Stimulated activated CD8-positive, alpha-beta memory T cell treated with anti-CD3 and anti-CD28 coated beads, Interleukin-4, amount 100 ng/mL, for 48 hours (primary cell): ENCODE results near the gene GZMM.

Experiments
- DNase-seq: peaks from one replicate; pipeline ENCODE4 v3.0.0-alpha.2; 2020

The GZMM gene

DNA sequence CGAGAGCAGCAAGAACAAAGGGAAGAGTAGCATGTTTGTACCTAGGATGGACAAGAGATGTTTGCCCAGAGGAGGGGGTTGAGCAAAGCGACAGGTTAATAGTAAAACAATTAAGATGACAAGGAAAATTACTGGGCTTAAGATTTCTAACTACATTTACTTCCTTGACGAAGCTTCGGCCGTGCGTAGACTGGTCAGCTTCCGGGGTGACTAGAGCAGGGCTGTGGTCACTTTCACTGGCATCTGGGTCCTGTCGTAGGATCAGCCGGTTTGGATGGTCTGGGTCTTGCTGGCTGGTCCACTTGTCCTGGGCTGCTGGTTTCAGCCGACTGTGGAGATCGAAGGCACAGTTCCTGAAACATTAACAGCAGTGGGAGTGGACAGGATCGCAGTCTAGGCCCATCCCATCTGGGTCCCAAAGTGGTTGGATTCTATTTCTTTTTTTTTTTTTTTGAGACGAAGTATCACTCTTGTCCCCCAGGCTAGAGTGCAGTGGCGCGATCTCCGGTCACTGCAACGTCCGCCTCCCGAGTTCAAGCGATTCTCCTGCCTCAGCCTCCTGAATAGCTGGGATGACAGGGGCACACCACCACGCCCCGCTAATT, 23.5 kb downstream of the GZMM start:
- no peak for DNase-seq

DNA sequence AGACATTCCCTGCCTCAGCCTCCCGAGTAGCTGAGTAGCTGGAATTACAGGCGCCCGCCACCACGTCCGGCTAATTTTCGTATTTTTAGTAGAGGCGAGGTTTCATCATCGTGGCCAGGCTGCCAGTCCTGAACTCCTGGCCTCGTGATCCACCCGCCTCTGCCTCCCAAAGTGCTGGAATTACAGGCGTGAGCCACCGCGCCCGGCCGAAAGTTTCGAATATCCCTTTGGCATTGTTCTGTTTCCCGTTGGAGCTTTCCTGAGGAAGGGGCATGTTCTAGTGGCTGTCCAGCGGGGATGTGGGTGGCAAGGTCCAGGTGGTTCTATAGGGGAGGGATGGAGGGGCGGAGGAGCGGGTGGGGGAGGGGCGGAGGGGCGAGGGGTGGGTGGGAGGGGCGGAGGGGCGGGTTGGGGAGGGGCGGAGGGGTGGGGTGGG, 26.4 kb downstream of the GZMM start:
- DNase-seq = no peak

DNA sequence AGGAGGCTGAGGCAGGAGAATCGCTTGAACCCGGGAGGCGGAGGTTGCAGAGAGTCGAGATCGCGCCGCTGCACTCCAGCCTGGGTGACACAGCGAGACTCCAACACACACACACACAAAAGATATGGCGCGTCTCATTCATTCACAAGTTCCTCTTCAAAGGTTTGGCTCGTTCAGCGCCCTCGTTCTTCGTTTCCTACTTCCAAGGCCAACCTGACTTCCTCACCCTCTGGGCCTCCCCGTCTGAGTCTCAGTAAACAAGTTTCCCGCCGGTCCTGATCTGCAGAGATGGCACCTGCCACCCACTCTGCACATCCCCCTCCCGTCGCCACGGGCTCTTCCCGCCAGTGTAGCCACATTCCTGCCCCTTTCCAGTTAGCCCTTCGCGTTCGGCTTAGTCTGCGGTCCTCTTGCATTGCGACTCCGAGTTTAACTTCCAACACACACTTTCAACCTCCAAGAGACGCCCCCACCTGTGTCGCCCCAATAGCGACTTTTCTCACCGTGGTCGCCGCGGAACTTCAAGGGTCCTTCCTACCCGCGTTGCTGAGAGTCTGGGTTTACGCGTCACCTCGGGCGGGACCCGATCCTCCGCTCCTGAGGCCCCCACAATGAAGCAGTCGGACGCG, 27.2 kb downstream of the GZMM start:
- peak; percentile 74 for DNase-seq

DNA sequence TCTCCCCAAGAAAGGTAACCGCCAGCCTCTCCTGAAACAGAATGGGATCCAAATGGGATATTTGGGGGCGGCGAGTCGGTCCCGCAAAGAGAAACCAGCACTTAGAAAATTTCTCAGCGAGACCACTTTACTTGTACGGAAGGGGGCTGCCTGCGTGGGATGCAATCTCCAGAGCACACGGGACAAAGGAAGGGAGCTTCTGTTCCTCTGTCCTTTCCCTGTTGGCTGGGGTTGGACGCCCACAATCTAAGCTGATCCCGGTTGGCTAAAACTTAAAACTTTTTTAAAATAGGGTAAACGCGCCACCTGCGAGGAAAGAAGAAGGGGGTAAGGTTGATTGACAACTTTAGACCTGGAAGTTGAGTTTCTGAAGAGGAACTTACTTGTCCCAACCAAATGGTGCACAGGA, 27.7 kb downstream of the GZMM start:
- no peak for DNase-seq

DNA sequence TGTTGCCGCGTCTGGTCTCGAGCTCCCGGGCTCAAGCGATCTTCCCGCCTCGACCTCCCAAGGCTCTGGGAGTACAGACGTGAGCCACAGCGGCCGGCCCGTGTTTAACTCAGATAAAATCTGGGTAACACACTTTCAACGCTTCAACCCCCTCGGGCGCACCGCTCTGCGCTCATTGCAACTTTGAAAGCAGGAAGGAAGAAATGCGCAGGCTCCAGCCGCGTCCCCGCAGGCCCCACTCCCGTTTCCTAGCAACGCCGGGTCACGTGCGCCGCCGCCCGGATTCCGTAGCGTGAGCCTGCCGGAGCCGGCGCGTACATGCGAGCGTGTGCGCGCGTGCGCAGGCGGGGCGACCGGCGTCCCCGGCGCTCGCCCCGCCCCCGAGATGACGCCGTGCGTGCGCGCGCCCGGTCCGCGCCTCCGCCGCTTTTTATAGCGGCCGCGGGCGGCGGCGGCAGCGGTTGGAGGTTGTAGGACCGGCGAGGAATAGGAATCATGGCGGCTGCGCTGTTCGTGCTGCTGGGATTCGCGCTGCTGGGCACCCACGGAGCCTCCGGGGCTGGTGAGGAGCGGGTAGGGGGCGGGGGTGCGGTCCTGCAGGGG, 28.4 kb downstream of the GZMM start, which contains the start of gene BSG:
TSS of gene BSG (plus strand) at position 457 of the 603 bp plus-strand sequence. CDS start at position 496, 39 bp downstream.
- peak; percentile 99 for DNase-seq

DNA sequence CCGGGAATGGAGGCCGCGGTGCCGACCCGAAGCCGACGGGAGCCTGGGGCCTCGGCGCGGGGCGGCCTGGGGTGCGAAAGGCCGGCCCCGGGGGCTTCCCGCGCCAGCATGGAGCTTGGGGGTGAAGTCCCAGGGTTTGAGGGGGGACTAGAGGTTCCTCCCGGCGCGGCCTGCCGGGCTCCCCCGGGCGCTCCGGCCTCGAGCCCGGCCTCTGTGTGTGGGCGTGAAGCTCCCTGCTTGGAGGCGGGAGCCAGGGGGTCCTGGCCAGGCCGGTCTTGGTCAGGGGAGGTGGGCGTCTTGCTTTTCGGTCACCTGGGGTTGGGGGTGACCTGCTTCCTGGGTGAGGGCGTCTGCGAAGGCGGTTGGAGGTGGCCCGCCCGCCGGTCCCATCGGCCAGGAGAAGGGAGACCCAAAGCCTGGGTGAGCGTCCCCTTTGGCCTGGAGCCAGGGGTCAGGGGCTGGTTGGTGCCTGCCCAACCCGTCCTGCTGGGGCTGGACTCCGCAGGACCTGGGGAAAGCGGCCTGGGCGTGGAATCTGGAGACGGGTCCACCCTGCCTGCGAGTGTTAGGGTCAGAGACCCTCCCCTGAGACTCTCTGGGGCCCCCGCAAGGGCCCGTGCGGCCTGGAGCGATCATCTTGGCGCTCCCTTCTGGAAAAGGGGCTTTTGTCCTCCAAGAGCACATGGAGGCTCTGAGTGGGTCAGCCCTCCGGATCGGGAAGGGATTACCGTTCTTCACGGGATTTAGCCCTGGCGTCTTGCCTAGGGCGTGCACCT, 29.1 kb downstream of the GZMM start:
- DNase-seq = no peak

DNA sequence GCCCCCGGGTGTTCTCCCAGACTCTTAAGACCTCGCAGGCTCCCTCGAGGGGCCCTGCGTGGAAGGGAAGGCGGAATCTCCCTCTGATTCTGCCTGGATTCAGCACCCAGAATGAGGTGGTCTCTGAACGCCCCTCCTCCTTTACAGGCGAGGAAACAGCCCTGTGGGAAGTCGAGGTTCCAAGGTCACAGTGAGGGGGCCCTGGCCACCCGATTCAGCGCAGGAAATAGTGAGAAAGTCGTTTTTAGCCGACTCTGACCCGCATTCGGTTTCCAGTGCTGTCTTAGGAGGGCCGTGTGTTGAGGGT, 29.6 kb downstream of the GZMM start:
- no peak for DNase-seq

DNA sequence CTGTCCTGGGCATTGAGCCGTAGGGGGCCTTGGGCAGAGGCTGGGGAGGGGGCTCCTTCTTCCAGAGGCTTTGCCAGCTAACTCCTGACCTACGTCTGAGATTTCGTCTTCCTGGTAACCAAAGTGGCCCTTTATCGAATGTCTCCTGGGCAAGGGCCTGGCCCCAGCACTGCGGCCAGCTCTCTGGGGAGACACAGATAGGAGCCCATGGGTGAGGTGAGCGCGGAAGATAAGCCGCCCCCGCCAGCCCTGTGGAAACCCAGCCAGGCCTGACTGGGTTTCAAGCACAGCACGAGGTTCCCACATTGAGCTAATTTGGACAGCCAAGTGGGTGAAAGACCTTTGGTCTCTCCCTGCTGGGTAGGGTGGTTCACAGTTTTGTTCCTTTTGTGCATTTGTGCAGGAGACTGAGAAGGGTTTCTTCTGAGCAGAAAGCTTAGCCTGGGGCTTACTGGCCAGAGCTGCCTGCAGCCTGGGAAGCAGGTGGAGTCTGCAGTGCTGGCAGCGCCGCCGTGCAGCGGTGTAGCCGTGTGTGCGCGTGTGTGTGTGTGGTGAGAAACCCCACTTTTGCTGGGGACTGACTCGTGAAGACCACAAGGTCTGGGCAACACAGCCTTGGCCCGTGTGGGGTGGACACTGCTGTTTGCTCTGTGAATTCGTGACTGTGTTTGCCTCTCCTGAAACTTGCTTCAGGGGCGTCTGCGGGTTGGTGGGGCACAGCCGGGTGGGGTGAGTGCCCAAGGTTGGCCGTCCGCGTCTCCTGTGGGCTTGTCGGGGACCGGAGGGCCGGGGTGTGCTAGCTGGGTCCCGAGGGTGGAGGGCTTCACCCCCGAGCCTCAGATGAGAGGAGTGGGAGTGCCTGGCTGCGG, 31.0 kb downstream of the GZMM start:
- DNase-seq = no peak

DNA sequence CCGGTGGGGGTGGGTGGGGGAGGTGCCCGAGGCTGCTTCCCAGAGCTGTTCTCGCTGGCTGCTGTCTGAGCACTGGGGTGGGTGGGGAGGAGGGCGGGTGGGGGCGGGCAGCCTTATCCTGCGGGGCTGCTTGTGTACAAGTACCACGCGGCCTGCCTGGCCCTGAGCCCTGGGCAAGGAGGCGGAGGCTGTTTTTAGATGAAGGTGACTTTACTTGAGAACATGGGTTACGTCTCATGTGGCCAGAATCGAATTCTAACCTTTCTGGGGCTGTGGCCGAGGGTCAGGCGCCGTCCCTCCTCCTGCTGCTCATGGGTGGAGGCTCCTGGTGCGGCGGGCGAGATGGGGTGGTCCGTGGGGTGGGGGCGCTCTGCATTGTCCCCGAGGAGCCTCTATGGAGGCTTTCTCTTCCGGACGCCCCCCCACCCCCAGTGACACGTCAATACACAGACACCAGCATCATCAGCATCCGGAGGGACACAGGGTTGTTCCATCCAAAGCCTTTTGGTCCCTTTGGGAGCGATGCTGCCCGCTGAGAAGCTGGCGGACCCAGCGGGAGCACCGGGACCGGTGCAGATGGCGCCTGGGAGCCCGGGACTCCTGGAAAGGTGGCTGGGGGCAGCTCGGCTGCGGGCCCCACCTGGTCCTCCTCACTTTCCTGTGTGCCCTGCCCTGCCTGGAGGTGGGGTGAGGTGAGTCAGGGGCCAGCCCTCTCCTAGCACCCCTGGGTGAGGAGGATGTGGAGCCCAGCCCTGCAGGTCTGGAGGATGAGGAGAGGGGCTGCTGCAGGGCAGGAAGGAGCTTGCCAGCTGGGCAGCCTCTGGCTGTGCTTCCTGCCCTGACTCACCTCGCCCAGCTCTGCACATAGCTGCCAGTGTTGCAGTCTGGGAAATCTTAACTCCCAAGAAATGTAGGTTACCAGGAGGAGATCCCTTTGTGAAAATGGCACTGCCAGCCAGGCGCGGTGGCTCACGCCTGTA, 32.0 kb downstream of the GZMM start:
- DNase-seq = no peak

DNA sequence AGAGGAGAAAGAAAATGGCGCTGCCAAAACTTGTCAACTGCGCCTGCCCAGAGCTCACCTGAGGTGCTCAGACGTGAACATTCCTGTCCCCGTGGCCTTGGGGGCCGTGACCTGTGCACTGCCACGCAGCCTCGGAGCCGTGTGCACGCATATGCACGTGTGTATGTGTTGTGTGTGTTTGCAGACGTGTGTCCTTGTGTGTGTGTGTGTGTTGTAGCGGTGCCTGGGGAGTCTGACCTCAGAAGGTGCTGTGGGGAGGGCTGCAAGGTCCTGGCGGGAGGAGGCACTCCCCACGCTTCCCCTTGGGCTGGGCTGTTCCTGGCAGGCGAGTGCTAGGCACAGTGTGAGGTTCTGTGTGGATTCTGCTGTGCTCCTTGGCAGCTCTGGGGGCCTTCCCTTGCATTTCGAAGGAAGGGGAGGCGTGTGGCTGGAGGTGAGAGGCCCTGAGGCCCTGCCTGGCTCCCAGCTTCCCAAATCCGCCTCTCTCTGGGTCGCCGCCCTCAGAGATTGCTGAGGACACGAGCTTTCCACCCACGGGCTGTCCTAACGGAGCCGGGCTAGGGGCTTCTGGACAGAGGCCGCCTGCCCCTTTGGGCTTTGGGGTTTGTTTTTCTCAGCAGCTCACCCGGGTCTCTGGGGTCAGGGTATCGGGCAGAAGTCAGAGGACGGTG, 33.0 kb downstream of the GZMM start:
- no peak for DNase-seq

DNA sequence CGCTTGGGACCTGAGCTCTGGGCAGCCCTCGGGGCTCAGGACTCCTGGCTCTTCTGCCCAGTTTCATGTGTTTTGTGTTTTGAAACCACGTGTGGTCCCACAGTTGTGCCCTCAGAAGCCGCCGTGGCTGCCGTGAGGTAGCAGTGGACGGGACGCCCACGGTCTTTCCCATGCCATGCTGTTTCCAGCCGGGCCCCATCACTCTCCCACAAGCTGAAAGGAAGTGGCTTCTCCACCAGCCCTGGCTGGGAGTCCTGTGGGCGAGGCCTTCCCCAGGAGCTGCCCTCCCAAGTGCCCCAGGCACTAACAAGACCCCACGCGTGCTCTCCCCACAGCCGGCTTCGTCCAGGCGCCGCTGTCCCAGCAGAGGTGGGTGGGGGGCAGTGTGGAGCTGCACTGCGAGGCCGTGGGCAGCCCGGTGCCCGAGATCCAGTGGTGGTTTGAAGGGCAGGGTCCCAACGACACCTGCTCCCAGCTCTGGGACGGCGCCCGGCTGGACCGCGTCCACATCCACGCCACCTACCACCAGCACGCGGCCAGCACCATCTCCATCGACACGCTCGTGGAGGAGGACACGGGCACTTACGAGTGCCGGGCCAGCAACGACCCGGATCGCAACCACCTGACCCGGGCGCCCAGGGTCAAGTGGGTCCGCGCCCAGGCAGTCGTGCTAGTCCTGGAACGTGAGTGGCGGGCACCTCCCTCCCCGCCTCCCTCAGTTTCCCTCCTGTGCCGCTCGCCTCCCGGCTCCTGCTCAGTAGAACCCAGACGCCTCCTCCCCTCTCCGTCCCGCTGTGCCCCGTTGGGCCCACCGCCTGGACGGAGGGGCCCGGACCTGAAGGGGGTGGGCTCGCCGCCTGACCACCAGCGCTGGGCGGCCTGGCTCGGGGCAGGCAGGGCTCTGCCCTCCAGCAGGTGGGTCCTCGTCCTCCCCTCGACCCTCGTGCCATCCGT, 33.9 kb downstream of the GZMM start:
- DNase-seq = no peak

DNA sequence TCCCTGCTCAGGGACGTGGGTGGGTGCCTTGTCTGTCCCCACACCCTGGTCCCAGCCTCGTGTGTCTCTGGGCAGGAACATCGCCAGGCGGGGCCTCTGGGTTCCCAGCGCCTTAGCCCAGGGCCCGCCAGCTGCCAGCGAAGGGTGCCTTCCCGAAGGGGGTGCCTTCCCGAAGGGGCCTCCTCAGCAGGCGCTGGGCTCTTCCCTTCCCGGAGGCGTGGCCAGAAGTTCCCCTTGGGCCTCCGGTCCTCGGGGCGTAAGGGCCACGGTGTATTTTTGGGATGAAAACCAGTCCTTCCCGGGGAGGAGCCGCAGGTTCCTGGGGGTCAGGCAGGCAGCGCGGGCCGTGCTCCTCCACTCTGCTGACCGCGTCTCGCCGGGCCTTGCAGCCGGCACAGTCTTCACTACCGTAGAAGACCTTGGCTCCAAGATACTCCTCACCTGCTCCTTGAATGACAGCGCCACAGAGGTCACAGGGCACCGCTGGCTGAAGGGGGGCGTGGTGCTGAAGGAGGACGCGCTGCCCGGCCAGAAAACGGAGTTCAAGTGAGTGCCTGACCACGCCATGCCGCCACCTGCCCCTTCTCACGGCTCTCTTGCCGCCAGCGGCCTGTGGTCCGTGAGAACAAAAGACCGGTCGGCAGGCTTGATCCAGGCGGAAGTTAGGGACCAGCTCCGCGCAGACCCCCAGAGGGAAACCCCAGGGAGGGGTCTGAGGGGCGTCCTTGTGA, 35.4 kb downstream of the GZMM start:
- no peak for DNase-seq

DNA sequence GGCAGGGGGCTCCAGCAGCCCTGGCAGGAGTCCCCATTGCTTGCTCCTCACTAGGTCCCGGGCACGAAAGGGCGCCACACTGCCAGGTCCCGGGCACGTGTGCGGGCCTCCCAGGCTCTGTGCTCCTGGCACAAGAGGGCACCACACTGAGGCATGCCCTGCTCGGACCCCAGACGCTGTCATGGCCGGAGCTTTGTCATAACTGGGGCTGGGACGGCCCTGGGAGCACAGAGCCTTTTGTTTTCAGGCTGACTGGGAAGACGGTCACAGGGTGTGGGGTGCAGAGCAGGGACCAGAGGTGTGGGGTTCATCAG, 35.9 kb downstream of the GZMM start:
- no peak for DNase-seq

DNA sequence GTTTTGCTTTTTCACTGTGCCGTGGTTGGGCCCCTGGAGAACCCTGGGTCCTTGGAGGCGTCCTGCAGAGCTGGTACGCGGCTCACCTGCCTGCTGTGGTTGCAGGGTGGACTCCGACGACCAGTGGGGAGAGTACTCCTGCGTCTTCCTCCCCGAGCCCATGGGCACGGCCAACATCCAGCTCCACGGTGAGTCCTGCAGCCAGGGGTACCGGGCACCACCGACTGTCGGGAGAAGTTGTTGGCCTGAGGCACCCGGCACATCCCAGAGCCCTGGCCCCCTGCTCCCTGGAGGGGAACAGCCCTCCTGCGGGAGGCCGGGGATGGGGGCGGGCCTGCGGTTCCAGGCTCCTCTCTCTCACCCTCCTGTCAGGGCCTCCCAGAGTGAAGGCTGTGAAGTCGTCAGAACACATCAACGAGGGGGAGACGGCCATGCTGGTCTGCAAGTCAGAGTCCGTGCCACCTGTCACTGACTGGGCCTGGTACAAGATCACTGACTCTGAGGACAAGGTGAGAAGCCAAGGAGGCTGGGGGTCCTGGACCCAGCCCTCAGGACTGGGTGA, 36.5 kb downstream of the GZMM start:
- no peak for DNase-seq

DNA sequence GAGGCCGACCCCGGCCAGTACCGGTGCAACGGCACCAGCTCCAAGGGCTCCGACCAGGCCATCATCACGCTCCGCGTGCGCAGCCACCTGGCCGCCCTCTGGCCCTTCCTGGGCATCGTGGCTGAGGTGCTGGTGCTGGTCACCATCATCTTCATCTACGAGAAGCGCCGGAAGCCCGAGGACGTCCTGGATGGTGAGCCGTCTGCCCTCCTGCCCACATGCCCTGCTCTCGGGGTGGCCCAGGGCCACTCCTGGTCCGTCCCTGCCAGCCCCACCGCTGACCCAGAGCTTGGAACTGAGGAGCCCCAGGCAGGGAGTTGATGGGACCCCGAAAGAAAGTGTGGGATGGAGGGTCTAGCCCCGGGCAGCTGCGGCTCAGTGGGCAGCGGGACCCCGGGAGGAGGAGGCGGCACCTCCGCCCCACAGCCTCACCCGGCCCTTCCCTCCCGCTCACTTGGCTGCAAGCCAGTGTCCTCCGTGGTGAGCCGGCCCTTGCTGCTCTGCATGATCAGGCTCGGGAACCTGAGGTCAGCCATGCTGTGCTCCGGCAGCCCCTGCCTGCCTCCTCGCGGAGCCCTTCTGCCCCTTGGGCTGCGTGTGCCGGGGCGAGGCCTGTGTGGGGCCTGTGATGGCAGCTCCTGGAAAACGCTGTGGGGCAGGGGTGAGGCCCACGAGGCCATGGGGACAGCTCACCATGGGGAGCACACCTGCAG, 37.7 kb downstream of the GZMM start:
- no peak for DNase-seq

DNA sequence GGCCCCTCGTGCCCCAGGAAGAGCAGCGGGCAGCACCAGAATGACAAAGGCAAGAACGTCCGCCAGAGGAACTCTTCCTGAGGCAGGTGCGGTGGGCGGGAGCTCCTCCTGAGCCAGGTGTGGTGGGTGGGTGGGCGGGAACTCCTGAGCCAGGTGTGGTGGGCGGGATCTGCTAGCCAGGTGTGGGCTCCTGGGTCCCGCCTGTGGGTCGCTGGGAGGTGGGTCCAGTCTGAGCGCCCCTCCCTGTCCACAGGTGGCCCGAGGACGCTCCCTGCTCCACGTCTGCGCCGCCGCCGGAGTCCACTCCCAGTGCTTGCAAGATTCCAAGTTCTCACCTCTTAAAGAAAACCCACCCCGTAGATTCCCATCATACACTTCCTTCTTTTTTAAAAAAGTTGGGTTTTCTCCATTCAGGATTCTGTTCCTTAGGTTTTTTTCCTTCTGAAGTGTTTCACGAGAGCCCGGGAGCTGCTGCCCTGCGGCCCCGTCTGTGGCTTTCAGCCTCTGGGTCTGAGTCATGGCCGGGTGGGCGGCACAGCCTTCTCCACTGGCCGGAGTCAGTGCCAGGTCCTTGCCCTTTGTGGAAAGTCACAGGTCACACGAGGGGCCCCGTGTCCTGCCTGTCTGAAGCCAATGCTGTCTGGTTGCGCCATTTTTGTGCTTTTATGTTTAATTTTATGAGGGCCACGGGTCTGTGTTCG, 38.8 kb downstream of the GZMM start:
- DNase-seq = no peak

DNA sequence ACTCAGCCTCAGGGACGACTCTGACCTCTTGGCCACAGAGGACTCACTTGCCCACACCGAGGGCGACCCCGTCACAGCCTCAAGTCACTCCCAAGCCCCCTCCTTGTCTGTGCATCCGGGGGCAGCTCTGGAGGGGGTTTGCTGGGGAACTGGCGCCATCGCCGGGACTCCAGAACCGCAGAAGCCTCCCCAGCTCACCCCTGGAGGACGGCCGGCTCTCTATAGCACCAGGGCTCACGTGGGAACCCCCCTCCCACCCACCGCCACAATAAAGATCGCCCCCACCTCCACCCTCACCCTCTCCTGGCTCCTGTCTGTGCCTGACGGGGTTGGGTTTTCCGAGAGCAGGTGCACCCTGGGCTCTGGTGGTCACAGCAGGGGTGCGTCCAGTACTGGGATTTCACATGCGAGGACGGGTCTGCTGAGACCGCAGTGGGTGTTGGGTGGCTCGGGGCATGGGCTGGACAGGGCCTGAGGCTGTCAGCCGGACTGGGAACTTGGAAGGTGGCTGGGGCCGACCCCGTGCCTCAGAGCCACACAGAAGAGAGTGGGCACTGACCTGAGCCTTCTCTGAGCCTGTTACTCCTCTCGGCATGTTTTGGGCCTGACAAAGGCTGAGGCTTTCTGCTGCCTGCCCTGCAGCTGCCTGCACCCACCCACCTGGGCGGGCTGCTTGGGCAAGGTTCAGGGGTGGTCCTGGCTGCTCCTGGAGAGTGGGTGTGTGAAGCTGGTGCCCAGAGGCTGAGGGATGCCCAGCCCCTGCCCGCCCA, 39.5 kb downstream of the GZMM start:
- no peak for DNase-seq
